CD4-positive, alpha-beta T cell (primary cell): ENCODE data around the gene CLHC1. TPM values are rescaled to one million over a fixed set of nuclear protein-coding genes. Genes with fewer than 3 reads are reported as not detected.
"Not testable (repeated sequence)": the region's sequence is repeated elsewhere in the genome, so short reads cannot be mapped to it uniquely, and the experiment has no call there.

Source experiments
- ATAC-seq: fragments of 200-7000 bp; cut with Tn5 transposase; one replicate; pipeline ENCODE4 v1.10.0; 2022; ENCODE audit warnings: mild to moderate bottlenecking; ENCODE audit not compliant: poor library complexity
- CTCF ChIA-PET: fragments of 350-600 bp; sonication (Branson Sonifier 250); formaldehyde crosslinking; loops from one replicate; lab custom pipeline; 2021; ENCODE audit warnings: antibody characterized with exemption, inconsistent platforms; lab: Charles Lee
- POLR2A ChIA-PET: fragments of 350-600 bp; sonication (Branson Sonifier 250); formaldehyde crosslinking; loops from one replicate; lab custom pipeline; 2021; ENCODE audit warnings: antibody characterized with exemption, inconsistent platforms; lab: Charles Lee
- DNase-seq, 14 experiments: peaks; one replicate each; pipeline ENCODE4 v3.0.0-alpha.2; 2013 to 2020; ENCODE audit warnings: mixed read lengths in 2 of 14
- H3K27ac ChIP-seq, 2 donors: one replicate each; pipeline versions ENCODE4 v1.5.1 to v1.7.0; 2013; ENCODE audit warnings: low read length in 2 of 2, low read depth in 1 of 2, mild to moderate bottlenecking in 1 of 2
- H3K27me3 ChIP-seq, 2 experiments: 1 replicate in 1 of 2; 2 replicates in 1 of 2; pipeline versions ENCODE4 v1.6.1 to v1.7.0; 2013; ENCODE audit warnings: low read length in 2 of 2, control low read depth in 1 of 2, mild to moderate bottlenecking in 1 of 2, moderate library complexity in 1 of 2; ENCODE audit not compliant: insufficient read depth in 2 of 2, control insufficient read depth in 1 of 2
- H3K36me3 ChIP-seq: one replicate; pipeline ENCODE4 v1.6.1; 2013; ENCODE audit warnings: low read length, control low read depth; ENCODE audit not compliant: insufficient read depth
- H3K4me1 ChIP-seq: one replicate; pipeline ENCODE4 v1.6.1; 2013; ENCODE audit warnings: low read length, control low read depth; ENCODE audit not compliant: insufficient read depth
- H3K4me3 ChIP-seq: one replicate; pipeline ENCODE4 v1.5.1; 2013; ENCODE audit warnings: mild to moderate bottlenecking, low read length, moderate library complexity
- H3K9me3 ChIP-seq, 2 experiments: 1 replicate in 1 of 2; 2 replicates in 1 of 2; pipeline versions ENCODE4 v1.6.1 to v1.7.0; 2013; ENCODE audit warnings: low read length in 2 of 2, mild to moderate bottlenecking in 2 of 2, control low read depth in 1 of 2, moderate library complexity in 1 of 2; ENCODE audit not compliant: control insufficient read depth in 1 of 2, insufficient read depth in 1 of 2
- H3K27ac Mint-ChIP-seq: one replicate; pipeline ENCODE4 v1.8.0; 2020; ENCODE audit warnings: mixed read lengths
- H3K27me3 Mint-ChIP-seq: one replicate; pipeline ENCODE4 v1.8.0; 2021; ENCODE audit warnings: mixed read lengths
- H3K36me3 Mint-ChIP-seq: one replicate; pipeline ENCODE4 v1.8.0; 2021; ENCODE audit warnings: low read depth, mixed read lengths
- H3K4me1 Mint-ChIP-seq: one replicate; pipeline ENCODE4 v1.8.0; 2021; ENCODE audit warnings: low read depth, mixed read lengths
- H3K4me3 Mint-ChIP-seq: one replicate; pipeline ENCODE4 v1.8.0; 2020; ENCODE audit warnings: mild to moderate bottlenecking, mixed read lengths
- H3K9me3 Mint-ChIP-seq: one replicate; pipeline ENCODE4 v1.8.0; 2020; ENCODE audit warnings: mixed read lengths
- intact Hi-C, 2 experiments: fragments of 100-400 bp; cut with DNase I in 1 of 2; cut with micrococcal nuclease in 1 of 2; formaldehyde crosslinking; loops; one replicate each; pipeline versions ENCODE4 v1.15.1 to v1.9.0; 2023 to 2025; cut with DNase I, micrococcal nuclease
- total RNA-seq, 174 experiments: library from RNA in 2 of 174; stranded (reverse) in 2 of 174; gene quantifications; one replicate each; pipeline ENCODE4 v1.2.3 and lab custom pipeline; 2021 to 2026
- TF ChIP-seq, protein P1 (sequence below): fragments of 200-600 bp; IDR thresholded peaks from one replicate; pipeline ENCODE4 v1.8.0; 2022; ENCODE audit warnings: antibody characterized with exemption, mild to moderate bottlenecking

CLHC1 gene
- total RNA-seq, 2 experiments from 2014 or later: 4.4 TPM

DNA sequence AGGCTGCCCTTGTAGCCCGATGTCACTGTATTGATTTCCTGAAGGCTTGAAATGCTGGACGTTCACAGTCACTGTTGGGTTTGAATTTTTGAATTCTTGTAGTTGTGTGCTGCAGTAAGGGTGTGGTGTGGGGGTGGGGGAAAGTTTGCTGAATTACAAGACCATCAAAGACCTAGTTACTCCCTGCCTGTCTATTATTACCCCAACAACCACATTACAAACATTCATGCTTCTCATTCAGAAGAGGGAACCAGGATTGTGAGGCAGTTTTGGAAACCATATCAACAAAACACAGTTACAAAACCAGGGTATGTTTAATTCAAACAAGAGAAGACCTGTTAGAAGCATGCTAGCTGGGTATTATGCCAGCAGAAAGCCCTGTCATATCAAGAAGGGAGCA is 85.8 kb downstream of the CLHC1 start:
- H3K36me3 Mint-ChIP-seq: no peaks in the 10 kb centered on the region
- no peak overlapping the region for H3K4me3 Mint-ChIP-seq
- no peaks in the 10 kb centered on the region for H3K9me3 Mint-ChIP-seq
- Histone ChIP-seq H3K36me3 (no peaks in the 10 kb centered on the region), H3K4me1 (peaks cover 6% of the 10 kb centered on the region), H3K27ac (no peak overlapping the region), H3K27me3 (no peaks in the 10 kb centered on the region), H3K9me3 (no peaks in the 10 kb centered on the region), H3K4me3 (no peak overlapping the region)
- TF ChIP-seq, protein P1, sequence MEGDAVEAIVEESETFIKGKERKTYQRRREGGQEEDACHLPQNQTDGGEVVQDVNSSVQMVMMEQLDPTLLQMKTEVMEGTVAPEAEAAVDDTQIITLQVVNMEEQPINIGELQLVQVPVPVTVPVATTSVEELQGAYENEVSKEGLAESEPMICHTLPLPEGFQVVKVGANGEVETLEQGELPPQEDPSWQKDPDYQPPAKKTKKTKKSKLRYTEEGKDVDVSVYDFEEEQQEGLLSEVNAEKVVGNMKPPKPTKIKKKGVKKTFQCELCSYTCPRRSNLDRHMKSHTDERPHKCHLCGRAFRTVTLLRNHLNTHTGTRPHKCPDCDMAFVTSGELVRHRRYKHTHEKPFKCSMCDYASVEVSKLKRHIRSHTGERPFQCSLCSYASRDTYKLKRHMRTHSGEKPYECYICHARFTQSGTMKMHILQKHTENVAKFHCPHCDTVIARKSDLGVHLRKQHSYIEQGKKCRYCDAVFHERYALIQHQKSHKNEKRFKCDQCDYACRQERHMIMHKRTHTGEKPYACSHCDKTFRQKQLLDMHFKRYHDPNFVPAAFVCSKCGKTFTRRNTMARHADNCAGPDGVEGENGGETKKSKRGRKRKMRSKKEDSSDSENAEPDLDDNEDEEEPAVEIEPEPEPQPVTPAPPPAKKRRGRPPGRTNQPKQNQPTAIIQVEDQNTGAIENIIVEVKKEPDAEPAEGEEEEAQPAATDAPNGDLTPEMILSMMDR: no peak
- intact Hi-C loops: no loop called here
- POLR2A ChIA-PET: no interaction called here
- no peak for DNase-seq
- CTCF ChIA-PET: no interaction called here
- peaks cover 12% of the 10 kb centered on the region for H3K4me1 Mint-ChIP-seq
- ATAC-seq: no peak
- no peak overlapping the region for H3K27ac Mint-ChIP-seq
- no peaks in the 10 kb centered on the region for H3K27me3 Mint-ChIP-seq

DNA sequence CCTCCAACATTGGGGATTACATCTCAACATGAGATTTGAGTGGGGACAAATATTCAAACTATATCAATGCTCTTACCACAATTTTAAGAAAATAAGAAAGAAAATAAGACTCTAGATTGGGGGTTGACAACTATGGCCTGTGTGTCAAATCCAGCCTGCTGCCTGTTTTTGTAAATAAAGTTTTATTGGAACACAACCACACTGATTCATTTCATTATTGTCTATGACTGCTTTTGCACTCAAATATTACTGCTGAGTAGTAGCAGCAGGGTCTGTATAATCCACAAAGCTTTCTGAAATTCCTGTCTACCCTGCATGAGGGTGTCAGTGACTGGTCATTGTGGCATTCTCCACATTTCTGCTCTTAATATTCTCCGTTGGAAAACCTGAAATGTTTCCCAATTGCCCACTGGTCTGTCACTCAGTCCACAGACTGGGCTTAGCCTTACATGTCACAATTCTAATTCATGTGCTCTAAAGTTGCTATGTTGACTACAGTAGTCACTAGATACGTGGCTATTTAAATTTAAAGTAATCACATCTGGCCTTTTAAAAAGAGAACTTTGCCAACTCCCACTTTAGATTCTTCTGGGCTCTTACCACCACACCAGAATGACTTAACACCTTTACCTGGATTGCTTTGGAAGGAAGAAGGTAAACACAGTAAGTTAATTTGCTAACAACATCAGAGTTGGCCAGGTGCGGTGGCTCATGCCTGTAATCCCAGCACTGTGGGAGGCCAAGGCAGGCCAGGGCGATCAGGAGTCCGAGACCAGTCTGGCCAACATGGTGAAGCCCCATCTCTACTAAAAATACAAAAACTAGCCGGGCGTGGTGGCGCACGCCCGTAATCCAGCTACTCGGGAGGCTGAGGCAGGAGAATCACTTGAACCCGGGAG is 86.9 kb downstream of the CLHC1 start:
- H3K4me3 Mint-ChIP-seq: no peak overlapping the region
- H3K4me3 ChIP-seq: no peak overlapping the region
- no peak overlapping the region for H3K27ac Mint-ChIP-seq
- ChIA-PET POLR2A (no interaction called here), CTCF (no interaction called here)
- no peaks in the 10 kb centered on the region for H3K27me3 ChIP-seq
- intact Hi-C loops: no loop called here
- no peaks in the 10 kb centered on the region for H3K36me3 Mint-ChIP-seq
- peaks cover 6% of the 10 kb centered on the region for H3K4me1 ChIP-seq
- no peaks in the 10 kb centered on the region for H3K9me3 Mint-ChIP-seq
- H3K27ac ChIP-seq: no peak overlapping the region
- peaks cover 19% of the 10 kb centered on the region for H3K4me1 Mint-ChIP-seq
- H3K27me3 Mint-ChIP-seq: no peaks in the 10 kb centered on the region
- ATAC-seq (no peak), DNase-seq (no peak)
- H3K36me3 ChIP-seq: no peaks in the 10 kb centered on the region
- no peaks in the 10 kb centered on the region for H3K9me3 ChIP-seq
- TF ChIP-seq, protein P1: no peak

DNA sequence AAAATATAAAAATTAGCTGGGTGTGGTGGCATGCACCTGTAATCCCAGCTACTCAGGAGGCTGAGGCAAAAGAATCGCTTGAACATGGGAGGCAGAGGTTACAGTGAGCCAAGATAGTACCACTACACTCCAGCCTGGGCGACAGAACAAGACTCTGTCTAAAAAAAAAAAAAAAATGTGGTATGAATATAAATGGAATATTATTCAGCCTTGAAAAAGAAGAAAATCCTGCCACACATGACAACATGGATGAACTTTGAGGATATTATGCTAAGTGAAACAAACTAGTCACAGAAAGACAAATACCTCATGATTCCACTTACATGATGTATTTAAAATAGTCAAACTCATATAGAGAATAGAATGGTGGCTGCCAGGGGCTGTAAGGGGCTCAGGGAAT is 88.4 kb downstream of the CLHC1 start:
- H3K4me1 ChIP-seq, H3K27ac Mint-ChIP-seq, H3K4me3 ChIP-seq, H3K36me3 ChIP-seq, intact Hi-C loops, H3K27ac ChIP-seq, H3K4me3 Mint-ChIP-seq, H3K27me3 ChIP-seq, POLR2A ChIA-PET, DNase-seq, H3K9me3 Mint-ChIP-seq, H3K36me3 Mint-ChIP-seq, H3K9me3 ChIP-seq, ATAC-seq, H3K27me3 Mint-ChIP-seq: not testable (repeated sequence)
- CTCF ChIA-PET: interaction anchor here (0.6 kb wide), 1 partner anchor 932 kb away, joined by 3 read pairs; no protein-coding TSS in a partner anchor
- H3K4me1 Mint-ChIP-seq: peaks cover 19% of the 10 kb centered on the region
